Mesendoderm (in vitro differentiated cells): ENCODE measurements around the gene GORAB.

Experiments used
- DNase-seq: peaks from one replicate; pipeline ENCODE4 v3.0.0; 2013
- H2AK5ac ChIP-seq: 2 replicates; pipeline ENCODE4 v1.6.1; 2013; ENCODE audit warnings: low read length, inconsistent platforms
- H2BK120ac ChIP-seq: 2 replicates; pipeline ENCODE4 v1.6.1; 2013; ENCODE audit warnings: low read depth, mild to moderate bottlenecking, low read length, moderate library complexity, mixed read lengths
- H2BK15ac ChIP-seq: replicated peaks from 2 replicates; pipeline ENCODE4 v1.6.1; 2013; ENCODE audit warnings: low read depth, mild to moderate bottlenecking, moderate library complexity
- H2BK5ac ChIP-seq: 2 replicates; pipeline ENCODE4 v1.6.1; 2013; ENCODE audit warnings: low read length, inconsistent platforms
- H3K18ac ChIP-seq: 2 replicates; pipeline ENCODE4 v1.6.1; 2013; ENCODE audit warnings: mild to moderate bottlenecking, low read length, mixed read lengths
- H3K23ac ChIP-seq: one replicate; pipeline ENCODE4 v1.6.1; 2013; ENCODE audit warnings: low read length
- H3K27ac ChIP-seq: 2 replicates; pipeline ENCODE4 v1.5.1; 2013; ENCODE audit warnings: low read depth, mild to moderate bottlenecking, inconsistent platforms, low read length, moderate library complexity
- H3K27me3 ChIP-seq: 2 replicates; pipeline ENCODE4 v1.6.1; 2013; ENCODE audit warnings: low read length, control low read depth, mild to moderate bottlenecking, inconsistent platforms; ENCODE audit not compliant: insufficient read depth, poor library complexity
- H3K36me3 ChIP-seq: 2 replicates; pipeline ENCODE4 v1.6.1; 2013; ENCODE audit warnings: low read length, inconsistent platforms; ENCODE audit not compliant: control insufficient read depth, insufficient read depth
- H3K4ac ChIP-seq: one replicate; pipeline ENCODE4 v1.6.1; 2013; ENCODE audit warnings: low read depth, mild to moderate bottlenecking, low read length, moderate library complexity
- H3K4me1 ChIP-seq: 2 replicates; pipeline ENCODE4 v1.6.1; 2013; ENCODE audit warnings: low read depth, low read length, inconsistent platforms; ENCODE audit not compliant: control insufficient read depth
- H3K4me2 ChIP-seq: 2 replicates; pipeline ENCODE4 v1.6.1; 2013; ENCODE audit warnings: low read length
- H3K4me3 ChIP-seq: 2 replicates; pipeline ENCODE4 v1.5.1; 2013; ENCODE audit warnings: mild to moderate bottlenecking, low read length
- H3K56ac ChIP-seq: one replicate; pipeline ENCODE4 v1.6.1; 2013; ENCODE audit warnings: low read length
- H3K79me1 ChIP-seq: 2 replicates; pipeline ENCODE4 v1.6.1; 2013; ENCODE audit warnings: low read length, inconsistent platforms
- H3K79me2 ChIP-seq: 2 replicates; pipeline ENCODE4 v1.6.1; 2013; ENCODE audit warnings: mild to moderate bottlenecking, low read length; ENCODE audit not compliant: control insufficient read depth, insufficient read depth
- H3K9ac ChIP-seq: 2 replicates; pipeline ENCODE4 v1.6.1; 2013; ENCODE audit warnings: low read length, inconsistent platforms
- H4K5ac ChIP-seq: one replicate; pipeline ENCODE4 v1.6.1; 2013; ENCODE audit warnings: low read length
- H4K8ac ChIP-seq: one replicate; pipeline ENCODE4 v1.6.1; 2013; ENCODE audit warnings: low read depth, mild to moderate bottlenecking, control low read depth, low read length, moderate library complexity
- WGBS: extraction: QIAGEN DNeasy Blood & Tissue Kit; methylation state at CpG from one replicate; pipeline ENCODE4 v1.1.7; 2013; ENCODE audit warnings: low lambda C conversion rate, missing lambda C conversion rate; ENCODE audit not compliant: insufficient coverage; ENCODE audit errors: extremely low coverage; 5-methylcytosine and 5-hydroxymethylcytosine counted together

Gene GORAB

DNA sequence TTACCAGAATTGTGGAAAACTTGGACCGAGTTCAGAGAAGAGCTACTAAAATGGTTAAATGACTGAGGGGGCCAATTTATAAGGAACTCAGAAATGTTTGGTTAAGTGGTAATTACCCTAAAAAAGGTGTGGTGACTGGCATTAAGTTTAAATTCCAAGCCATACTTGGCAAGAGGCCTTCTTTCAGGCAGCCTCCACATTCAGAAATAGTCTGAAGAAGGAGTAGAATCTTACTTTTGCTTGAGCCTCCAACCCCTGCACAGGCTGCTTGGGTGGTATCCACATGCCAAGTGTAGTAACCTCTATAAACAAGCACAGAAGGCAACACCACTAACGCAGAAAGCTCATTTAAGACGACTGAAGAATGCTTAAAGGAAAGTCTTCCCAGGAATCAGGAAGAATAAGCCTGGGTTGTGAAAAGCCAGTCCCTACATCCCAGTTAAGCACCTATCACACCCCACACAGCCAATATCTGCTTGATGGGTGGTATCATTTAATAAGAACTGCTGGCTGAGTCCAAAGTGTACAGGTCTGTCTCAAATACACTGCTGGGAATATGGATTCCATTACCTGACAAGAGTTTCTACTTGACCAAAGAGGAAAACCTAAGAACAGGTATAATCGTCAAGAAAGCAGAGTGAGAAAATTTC, 13.7 kb upstream of the GORAB start:
- no peak overlapping the region for H2AK5ac ChIP-seq
- H3K18ac ChIP-seq, result no peak overlapping the region
- no peak overlapping the region for H2BK15ac ChIP-seq
- H3K27me3 ChIP-seq, result no peaks in the 10 kb centered on the region
- H3K4me3 ChIP-seq, result no peak overlapping the region
- WGBS, result no CpG with 5 or more reads among the region's 4 CpGs
- no peaks in the 10 kb centered on the region for H3K4me1 ChIP-seq
- no peak overlapping the region for H3K4ac ChIP-seq
- no peak overlapping the region for H3K23ac ChIP-seq
- H3K27ac ChIP-seq, result no peak overlapping the region
- H2BK5ac ChIP-seq, result no peak overlapping the region
- H3K4me2 ChIP-seq, result no peak overlapping the region
- H3K9ac ChIP-seq, result no peak overlapping the region
- no peak overlapping the region for H3K56ac ChIP-seq
- no peaks in the 10 kb centered on the region for H3K79me2 ChIP-seq
- DNase-seq, result no peak
- H4K5ac ChIP-seq, result no peak overlapping the region
- no peaks in the 10 kb centered on the region for H3K36me3 ChIP-seq
- H3K79me1 ChIP-seq, result no peaks in the 10 kb centered on the region
- H4K8ac ChIP-seq, result no peak overlapping the region
- H2BK120ac ChIP-seq, result no peak overlapping the region

DNA sequence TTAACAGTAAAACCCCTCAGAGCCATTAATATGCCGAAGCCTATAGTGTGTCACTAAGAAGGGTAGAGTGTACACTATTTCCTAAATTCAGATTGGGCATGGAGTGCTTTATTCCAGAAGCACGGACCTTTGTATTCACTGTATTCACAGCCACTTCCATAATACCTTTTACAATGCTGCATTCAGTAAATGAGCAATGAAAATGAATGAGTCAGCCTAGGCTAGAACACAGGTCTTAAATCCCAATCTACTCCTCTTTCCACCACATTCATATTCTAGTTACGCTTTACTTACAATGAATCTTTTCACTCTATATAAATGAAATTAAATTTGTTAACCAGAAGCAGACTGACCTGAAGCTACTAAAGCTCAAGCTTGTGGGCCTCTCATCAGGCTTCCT, 13.0 kb upstream of the GORAB start:
- H3K4me2 ChIP-seq, result no peak overlapping the region
- H3K79me2 ChIP-seq, result no peaks in the 10 kb centered on the region
- no peak overlapping the region for H3K9ac ChIP-seq
- no peak overlapping the region for H4K5ac ChIP-seq
- no peaks in the 10 kb centered on the region for H3K4me1 ChIP-seq
- H3K4me3 ChIP-seq, result no peak overlapping the region
- H2BK120ac ChIP-seq, result no peak overlapping the region
- no peak overlapping the region for H3K56ac ChIP-seq
- DNase-seq, result no peak
- H3K79me1 ChIP-seq, result no peaks in the 10 kb centered on the region
- no peak overlapping the region for H3K27ac ChIP-seq
- H3K27me3 ChIP-seq, result no peaks in the 10 kb centered on the region
- H2BK5ac ChIP-seq, result no peak overlapping the region
- no peak overlapping the region for H2AK5ac ChIP-seq
- H3K23ac ChIP-seq, result no peak overlapping the region
- WGBS, result 100% methylated on average over 1 of the region's 3 CpGs
- H4K8ac ChIP-seq, result no peak overlapping the region
- H2BK15ac ChIP-seq, result no peak overlapping the region
- no peaks in the 10 kb centered on the region for H3K36me3 ChIP-seq
- no peak overlapping the region for H3K4ac ChIP-seq
- H3K18ac ChIP-seq, result no peak overlapping the region

DNA sequence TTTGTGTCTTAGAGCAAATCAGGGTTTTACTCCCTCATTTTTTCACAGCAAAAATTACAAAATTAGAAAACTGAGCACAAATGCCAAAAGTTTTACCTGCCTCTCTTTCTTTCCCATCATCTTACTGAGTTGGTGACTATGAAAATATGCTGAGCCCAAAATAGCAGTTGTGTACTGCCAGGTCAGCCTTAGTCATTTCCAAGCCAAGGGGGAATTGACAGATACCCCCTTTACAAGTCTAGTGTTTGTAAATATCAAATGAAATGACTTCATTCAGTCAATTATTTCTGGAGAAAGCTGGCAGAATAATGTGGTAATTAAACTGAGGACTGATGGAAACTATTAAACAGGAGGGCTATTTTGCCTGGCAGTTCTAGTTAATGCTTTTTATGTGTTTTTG, 11.4 kb upstream of the GORAB start:
- Histone ChIP-seq H3K23ac (no peak overlapping the region), H2BK5ac (no peak overlapping the region), H3K79me2 (no peaks in the 10 kb centered on the region), H3K4me2 (no peak overlapping the region), H3K18ac (no peak overlapping the region), H3K36me3 (no peaks in the 10 kb centered on the region), H3K4ac (no peak overlapping the region), H2BK15ac (no peak overlapping the region), H2AK5ac (no peak overlapping the region), H3K27ac (no peak overlapping the region), H4K5ac (no peak overlapping the region), H2BK120ac (no peak overlapping the region), H4K8ac (no peak overlapping the region), H3K4me3 (no peak overlapping the region), H3K79me1 (no peaks in the 10 kb centered on the region), H3K9ac (no peak overlapping the region), H3K27me3 (no peaks in the 10 kb centered on the region), H3K56ac (no peak overlapping the region), H3K4me1 (no peaks in the 10 kb centered on the region)
- DNase-seq, result no peak

DNA sequence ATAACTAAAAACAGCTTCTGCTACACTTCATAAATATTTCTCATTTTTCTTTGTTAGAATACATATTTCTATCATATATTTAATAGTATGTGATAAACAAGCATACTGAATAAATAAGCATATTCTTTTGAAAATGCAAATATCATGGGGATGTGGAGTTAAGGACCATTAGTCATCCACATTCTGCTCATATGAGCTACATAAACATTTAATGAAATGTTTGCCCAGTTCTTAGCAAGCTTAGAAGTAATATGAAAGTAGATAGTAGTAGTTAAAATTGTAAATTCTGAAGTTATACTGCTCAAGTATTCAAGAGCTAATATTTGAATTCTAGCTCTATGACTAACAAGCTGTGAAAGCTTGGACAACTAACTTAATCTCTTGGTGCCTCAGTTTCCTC, 10.1 kb upstream of the GORAB start:
- no peak for DNase-seq
- Histone ChIP-seq H3K18ac (no peak overlapping the region), H2BK120ac (no peak overlapping the region), H3K27ac (no peak overlapping the region), H3K4me1 (no peaks in the 10 kb centered on the region), H4K8ac (no peak overlapping the region), H3K56ac (no peak overlapping the region), H2AK5ac (no peak overlapping the region), H3K4me2 (no peak overlapping the region), H3K79me2 (no peaks in the 10 kb centered on the region), H3K4me3 (no peak overlapping the region), H3K36me3 (no peaks in the 10 kb centered on the region), H2BK15ac (no peak overlapping the region), H4K5ac (no peak overlapping the region), H3K27me3 (no peaks in the 10 kb centered on the region), H3K79me1 (no peaks in the 10 kb centered on the region), H2BK5ac (no peak overlapping the region), H3K9ac (no peak overlapping the region), H3K23ac (no peak overlapping the region), H3K4ac (no peak overlapping the region)

DNA sequence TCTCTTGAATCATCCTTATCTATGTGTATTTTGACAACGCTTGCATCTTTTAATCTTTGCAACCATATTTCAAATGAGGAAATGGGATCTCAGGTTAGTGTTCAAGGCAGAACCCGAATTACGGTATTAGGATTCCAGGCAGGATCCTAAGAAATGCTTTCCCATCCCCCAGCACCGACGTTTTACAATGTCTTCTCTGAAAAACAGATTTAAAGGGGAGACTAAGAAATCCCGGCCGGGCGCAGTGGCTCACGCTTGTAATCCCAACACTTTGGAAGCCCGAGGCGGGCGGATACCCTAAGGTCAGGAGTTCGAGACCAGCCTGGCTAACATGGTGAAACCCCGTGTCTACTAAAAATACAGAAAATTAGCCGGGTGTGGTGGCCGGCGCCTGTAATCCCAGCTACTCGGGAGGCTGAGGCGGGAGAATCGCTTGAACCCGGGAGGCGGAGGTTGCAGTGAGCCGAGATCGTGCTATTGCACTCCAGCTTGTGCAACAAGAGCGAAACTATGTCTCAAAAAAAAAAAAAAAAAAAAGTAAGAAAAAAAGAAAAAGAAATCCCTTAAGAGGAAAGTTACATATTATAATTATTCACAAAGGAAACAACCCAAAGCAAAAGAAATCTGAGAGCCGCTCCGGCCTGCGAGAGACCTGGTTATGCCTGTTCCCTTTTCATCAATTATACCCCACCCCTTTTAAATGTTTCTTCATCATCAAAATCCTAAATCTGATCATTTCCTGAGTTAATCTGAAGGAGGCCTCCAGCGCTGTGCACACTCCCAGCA, 801 bp upstream of the GORAB start:
- no peak overlapping the region for H2BK120ac ChIP-seq
- no peaks in the 10 kb centered on the region for H3K4me1 ChIP-seq
- peak overlapping the region; percentile 39 for H3K27ac ChIP-seq
- H4K5ac ChIP-seq, result no peak overlapping the region
- H3K4me2 ChIP-seq, result peak overlapping the region; percentile 34
- H3K23ac ChIP-seq, result no peak overlapping the region
- H3K79me2 ChIP-seq, result peaks cover 24% of the 10 kb centered on the region
- no peaks in the 10 kb centered on the region for H3K27me3 ChIP-seq
- peak overlapping the region; percentile 57 for H3K4me3 ChIP-seq
- no peak overlapping the region for H2BK5ac ChIP-seq
- H3K56ac ChIP-seq, result peak overlapping the region; percentile 89
- H2AK5ac ChIP-seq, result no peak overlapping the region
- no peaks in the 10 kb centered on the region for H3K36me3 ChIP-seq
- peak overlapping the region; percentile 88 for H3K18ac ChIP-seq
- H3K4ac ChIP-seq, result peak overlapping the region; percentile 24
- peak; percentile 9 for DNase-seq
- H2BK15ac ChIP-seq, result no peak overlapping the region
- H3K79me1 ChIP-seq, result peaks cover 2% of the 10 kb centered on the region
- peak overlapping the region; percentile 77 for H3K9ac ChIP-seq
- peak overlapping the region; percentile 14 for H4K8ac ChIP-seq
- no CpG with 5 or more reads among the region's 29 CpGs for WGBS

DNA sequence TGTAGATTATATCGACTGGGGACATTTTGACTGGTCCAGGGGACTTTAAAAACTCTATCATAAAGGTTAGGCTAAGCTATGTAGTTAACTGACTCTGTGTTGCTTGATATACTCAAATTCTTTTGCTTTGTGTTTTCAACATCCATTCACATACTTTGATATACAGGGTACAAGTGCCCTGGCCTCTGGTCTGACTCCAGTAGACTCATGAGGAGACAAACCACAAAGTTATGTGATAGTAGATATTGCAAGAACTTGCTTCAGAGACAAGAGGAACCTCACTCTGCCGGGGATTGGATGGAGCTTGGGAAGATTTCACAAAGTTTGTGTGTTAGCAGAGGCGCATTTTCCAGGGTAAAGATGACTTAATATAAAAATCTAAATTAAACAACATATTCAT, 1.3 kb downstream of the GORAB start:
- H2BK5ac ChIP-seq, result no peak overlapping the region
- no peak overlapping the region for H4K5ac ChIP-seq
- no CpG with 5 or more reads among the region's 3 CpGs for WGBS
- no peak overlapping the region for H3K4ac ChIP-seq
- H3K18ac ChIP-seq, result no peak overlapping the region
- no peak overlapping the region for H3K4me3 ChIP-seq
- H3K9ac ChIP-seq, result peak overlapping the region; percentile 77
- peak overlapping the region; percentile 18 for H3K56ac ChIP-seq
- no peak overlapping the region for H2BK15ac ChIP-seq
- no peaks in the 10 kb centered on the region for H3K4me1 ChIP-seq
- H4K8ac ChIP-seq, result no peak overlapping the region
- peaks cover 2% of the 10 kb centered on the region for H3K79me1 ChIP-seq
- no peak overlapping the region for H2BK120ac ChIP-seq
- H3K23ac ChIP-seq, result no peak overlapping the region
- no peak overlapping the region for H2AK5ac ChIP-seq
- no peak for DNase-seq
- peaks cover 27% of the 10 kb centered on the region for H3K79me2 ChIP-seq
- H3K4me2 ChIP-seq, result peak overlapping the region; percentile 2
- H3K27me3 ChIP-seq, result no peaks in the 10 kb centered on the region
- no peak overlapping the region for H3K27ac ChIP-seq
- H3K36me3 ChIP-seq, result no peaks in the 10 kb centered on the region
